Suppressor macrophage treated with lipopolysaccharide for 4 hours (primary cell): Measurements from ENCODE around the gene NYNRIN.

Source experiments
- DNase-seq: peaks from one replicate; pipeline ENCODE4 v3.0.0-alpha.2; 2020

Gene NYNRIN

GRCh38 chr14:24395609-24396582 lies 2.9 kb upstream of the NYNRIN start:
- no peak for DNase-seq

DNA sequence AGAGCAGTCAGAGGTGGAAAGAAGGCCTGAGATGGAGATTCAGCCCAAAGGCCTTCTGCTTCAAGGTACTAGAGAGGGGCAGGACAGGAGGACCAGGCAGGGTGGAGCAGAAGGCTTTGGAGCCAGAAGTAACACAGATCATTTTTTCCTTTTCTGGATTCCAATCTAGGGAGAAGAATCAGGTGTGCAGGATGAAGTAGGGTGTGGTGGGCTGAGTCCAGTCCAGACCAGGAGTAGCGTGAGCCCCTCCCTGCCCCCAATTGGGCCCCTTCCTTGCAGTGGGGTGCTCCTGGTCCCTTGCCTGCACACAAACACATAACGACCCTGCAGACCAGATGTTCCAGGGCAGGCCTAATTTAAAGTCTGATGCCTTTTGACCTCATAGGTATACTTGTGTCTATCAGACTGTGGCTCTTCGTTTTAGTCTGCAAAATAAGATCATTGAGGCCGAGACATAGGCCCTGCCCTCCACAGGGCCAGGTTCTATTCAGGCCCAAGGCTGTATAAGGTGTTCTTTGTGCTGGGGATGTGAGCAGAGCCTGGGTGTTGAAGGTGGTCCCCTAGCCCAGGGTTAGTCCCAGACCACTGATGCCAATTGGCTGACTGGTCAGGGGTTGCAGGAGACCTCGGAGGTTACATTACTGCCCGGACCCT lies 1.0 kb upstream of the NYNRIN start:
- no peak for DNase-seq

DNA sequence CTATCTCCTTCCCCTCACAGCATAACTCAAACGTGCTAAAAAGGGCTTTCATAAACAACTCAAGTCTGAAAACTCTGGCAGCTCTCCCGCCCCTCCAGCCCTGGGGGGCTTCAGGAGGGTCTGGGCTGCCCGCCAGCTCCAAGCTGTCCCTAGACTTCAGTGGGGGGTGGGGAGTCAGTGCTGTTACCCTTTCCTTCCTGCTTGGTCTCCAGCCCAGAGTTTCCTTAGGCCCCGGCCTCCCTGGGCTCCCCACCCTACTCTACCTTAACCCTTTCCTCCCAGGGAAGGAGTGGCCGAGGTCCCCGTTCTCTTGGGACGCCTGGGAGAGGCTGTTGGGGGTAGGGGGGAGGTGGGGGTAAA lies 530 bp upstream of the NYNRIN start:
- DNase-seq = no peak

DNA sequence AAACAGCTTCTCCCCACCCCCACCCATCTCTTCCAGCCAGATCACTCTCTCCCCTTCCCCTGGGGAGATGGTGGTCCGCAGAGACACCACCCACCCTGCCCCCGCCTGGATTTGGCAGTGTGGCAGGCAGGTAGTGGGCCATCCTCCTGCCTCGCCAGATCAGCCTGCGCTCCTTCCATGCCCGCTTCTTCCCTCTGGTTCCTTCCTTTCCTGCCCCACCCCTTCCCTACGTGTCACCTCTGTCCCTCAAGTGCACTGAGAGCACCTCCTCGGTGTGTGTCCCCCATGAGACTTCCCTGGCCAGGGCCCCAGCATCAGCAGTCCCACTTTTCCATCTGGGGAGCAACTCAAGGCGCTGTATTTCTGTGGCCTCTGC lies 632 bp downstream of the NYNRIN start:
- no peak for DNase-seq

DNA sequence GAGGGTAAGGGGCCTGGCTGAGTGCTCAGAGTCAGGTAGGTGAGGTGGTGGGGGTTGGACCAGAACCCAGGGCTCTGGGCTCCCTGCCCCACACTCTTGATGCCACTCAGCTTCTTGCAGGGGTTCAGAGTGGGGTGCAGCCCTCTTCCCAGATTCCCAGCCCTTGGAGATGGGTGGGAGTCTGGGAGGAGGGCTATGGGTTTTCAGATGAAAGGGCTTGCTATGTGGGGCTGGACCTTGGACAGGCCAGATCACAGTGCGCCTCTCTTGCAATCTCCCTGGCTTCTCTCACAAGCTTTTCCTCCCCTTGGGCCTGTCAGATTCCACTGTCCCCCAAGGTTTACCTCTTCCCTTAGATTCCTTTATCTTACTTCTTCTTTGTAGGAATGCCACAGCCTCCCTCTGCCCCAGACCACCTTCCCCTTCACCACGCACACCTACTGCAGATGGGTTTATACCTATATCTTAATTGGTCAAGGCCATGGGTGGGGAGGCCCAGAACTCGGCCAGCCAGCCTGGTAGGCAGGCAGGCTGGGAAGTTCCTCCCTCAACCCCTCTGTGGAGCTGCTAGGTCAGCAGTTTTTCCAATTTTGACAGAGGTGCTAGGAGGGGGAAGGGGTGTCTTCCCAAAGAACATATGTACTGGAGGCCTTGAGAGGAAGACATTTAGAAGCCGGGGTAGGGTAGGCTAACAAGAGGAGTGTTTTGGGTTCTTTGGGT lies 1.4 kb downstream of the NYNRIN start:
- DNase-seq = no peak

- DNase-seq = no peak
Observed at GRCh38 chr14:24401810-24402702, 3.3 kb downstream of the NYNRIN start.

DNA sequence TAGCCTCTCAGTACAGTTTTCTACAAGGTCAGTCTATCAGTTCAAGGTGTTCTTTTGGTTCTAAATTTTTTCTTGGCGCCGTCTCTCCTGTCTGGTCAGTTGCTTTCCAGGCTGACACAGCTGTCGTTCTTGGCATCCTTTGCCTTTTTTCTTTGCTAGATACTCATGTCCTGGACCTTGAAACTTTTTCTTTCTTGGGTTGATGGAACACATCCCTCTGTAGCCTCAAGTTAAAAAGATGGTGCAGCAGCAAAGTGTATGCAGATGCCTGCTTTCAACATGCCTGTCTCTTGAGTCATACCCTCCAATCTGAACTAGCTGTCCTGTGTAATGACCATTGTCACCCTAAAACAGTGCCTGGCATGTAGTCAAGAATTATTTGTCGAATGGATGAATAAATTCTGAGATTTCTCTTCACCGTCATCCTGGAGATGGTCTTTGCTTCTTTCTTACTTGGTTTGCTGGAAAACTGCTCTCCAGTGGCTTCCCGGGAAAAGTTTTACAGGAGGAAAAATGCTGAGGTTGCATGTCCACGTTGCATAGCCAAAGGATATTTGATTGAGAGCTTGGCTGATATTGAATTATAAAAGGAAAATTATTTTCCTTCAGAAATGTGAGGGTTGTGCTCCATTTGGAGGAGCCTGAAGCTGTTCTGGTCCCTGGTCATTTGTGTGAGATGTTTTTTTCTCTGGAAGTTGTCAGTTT lies 4.6 kb downstream of the NYNRIN start:
- no peak for DNase-seq

DNA sequence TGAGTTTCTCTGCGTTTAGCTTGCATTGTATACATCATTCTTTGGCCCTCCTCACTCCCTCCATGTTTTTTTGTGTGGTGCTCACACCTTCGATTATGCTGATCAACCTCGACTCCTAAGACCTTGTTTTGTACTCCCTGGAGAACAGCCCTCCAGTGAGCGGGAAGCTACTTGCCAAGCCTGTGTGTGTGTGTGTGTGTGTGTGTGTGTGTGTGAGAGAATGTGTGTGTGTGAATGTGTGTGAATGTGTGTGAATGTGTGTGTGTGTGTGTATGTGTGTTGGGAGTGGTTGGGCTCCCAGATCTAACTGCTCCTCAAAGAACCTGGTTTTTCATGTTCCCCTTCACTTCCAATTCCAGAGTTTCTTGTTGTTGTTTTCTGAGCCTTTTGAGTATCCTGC lies 6.0 kb downstream of the NYNRIN start:
- no peak for DNase-seq

GRCh38 chr14:24406416-24406815 lies 7.6 kb downstream of the NYNRIN start:
- no peak for DNase-seq

DNA sequence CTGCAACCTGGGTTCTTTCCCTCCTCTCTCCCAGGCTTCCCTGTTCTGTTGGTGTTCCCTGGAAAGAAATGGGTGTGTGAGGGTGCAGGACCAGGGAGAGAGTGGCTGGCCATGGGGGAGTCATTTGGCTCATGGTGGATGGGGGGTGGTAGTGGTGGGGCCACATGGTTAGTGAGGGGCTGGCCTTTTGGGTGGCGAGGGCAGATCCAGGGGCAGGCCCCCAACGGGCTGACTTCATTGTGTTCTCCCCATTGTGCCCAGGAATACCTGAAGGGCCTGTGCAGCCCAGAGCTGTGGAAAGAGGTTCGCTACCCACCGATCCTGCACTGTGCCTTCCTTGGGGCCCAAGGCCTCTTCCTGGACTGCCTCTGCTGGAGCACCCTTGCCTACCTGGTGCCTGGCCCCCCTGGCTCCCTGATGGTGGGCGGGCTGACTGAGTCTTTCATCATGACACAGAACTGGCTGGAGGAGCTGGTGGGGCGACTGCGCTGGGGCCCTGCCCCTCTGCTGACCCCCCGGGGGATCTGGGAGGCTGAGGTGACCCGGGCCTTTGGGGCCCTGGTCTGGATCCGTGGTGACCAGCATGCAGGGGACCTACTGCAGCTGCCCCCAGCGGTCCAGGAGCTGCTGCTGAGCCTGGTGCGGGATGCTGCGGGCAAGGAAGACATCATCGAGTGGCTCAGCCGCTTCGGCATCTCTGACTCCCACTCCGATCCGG lies 9.0 kb downstream of the NYNRIN start:
- no peak for DNase-seq

DNA sequence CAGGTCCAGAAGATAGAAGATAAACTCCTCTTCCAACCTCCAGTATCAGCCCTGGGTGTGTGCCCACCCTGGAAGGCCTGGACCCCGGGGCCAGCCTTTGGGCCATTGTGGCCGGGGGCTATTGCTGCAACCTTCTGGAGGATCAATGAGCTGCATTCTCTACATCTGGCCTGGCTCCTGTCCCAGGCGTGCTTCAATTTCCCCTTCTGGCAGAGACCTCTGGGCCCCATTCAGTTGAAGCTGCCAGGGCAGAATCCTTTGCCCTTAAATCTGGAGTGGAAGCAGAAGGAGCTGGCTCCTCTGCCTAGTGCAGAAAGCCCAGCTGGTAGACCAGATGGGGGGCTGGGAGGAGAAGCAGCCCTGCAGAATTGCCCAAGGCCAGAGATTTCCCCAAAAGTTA lies 10.0 kb downstream of the NYNRIN start:
- no peak for DNase-seq

- no peak for DNase-seq
Observed at GRCh38 chr14:24409192-24409591, 10.4 kb downstream of the NYNRIN start.

DNA sequence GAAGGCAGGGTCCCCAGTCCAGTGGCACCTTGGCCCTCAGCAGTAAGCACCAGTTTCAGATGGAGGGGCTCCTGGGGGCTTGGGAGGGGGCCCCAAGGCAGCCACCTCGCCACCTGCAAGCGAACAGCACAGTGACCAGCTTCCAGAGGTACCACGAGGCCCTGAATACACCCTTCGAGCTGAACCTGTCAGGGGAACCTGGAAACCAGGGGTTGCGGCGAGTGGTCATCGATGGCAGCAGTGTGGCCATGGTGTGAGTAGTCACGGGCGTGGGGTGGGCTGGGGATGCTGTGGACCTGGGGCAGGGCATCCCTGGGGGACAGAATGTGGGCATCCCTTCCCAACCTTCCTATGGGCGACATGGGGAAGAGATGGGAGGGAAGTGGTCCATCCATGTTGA lies 11.2 kb downstream of the NYNRIN start:
- DNase-seq = no peak

DNA sequence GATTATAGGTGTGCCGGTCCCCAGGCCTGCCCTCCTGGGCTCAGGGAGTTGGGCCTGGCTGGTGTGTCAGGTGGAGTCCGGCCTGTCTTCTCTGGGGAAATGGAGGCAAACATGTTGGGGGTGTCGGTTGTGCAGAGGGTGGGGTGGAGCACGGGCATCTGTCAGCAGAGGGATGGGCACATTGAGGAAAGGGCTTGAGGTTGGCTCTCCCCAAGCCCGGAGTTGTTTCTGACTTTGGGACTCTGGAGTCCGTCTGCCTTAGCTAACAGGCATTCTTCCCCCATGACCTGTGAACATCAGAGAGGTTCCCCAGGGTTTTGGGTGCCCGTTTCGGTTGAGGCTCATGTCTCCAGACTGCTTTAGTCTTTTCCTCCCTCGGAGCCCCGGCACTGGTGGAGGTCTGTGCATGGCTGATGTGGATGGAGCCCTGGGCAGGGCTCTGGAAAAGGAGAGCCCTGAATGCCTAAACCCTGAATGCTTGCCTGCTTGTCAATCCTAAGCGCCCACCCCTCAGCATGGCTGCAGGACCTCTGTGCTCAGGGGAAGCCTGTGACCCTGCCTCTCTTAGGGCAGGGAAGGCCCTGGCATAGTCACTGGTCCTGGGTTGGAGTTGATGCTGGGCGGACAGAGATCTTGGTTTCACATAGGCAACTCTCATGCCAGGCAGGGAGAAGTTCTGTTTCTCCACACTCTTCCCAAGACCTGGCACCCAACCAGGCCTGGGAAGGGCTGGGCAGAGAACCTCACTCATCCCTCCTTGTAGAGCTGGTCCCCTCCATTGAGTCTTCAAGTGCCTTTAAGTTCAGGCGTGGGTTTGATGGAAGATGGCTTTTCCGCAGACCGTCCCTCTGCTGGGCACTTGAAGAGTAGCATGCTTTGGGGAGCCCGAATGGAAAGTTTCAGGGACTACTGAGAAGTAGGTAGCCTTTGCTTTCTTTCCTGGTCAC lies 12.9 kb downstream of the NYNRIN start:
- peak; percentile 60 for DNase-seq

GRCh38 chr14:24414077-24414476 lies 15.3 kb downstream of the NYNRIN start:
- DNase-seq = no peak

- DNase-seq = no peak
Observed at GRCh38 chr14:24414732-24415420, 16.1 kb downstream of the NYNRIN start.

GRCh38 chr14:24415421-24416253 lies 16.8 kb downstream of the NYNRIN start:
- DNase-seq = no peak

GRCh38 chr14:24416254-24416931 lies 17.6 kb downstream of the NYNRIN start:
- no peak for DNase-seq
